Heart right ventricle (tissue), 16 donors: Measurements from ENCODE around the gene CCDC28B. TPM values are rescaled to one million over a fixed set of nuclear protein-coding genes. Genes with fewer than 3 reads are reported as not detected.

Experiments used
- ATAC-seq, 8 donors: fragments of 200-7000 bp; cut with Tn5 transposase; one replicate each; pipeline ENCODE4 v1.9.1; 2020; ENCODE audit warnings: mild to moderate bottlenecking in 8 of 8, moderate library complexity in 8 of 8, moderate number of reproducible peaks in 1 of 8
- DNase-seq, 2 donors: peaks; one replicate each; pipeline ENCODE4 v3.0.0-alpha.2; 2020
- H3K27ac ChIP-seq, 10 donors: fragments of 200-600 bp; sonication (generic) in 2 of 10; one replicate each; pipeline versions ENCODE4 v1.5.0 to v1.8.0; 2020 to 2022; ENCODE audit warnings: mild to moderate bottlenecking in 3 of 10
- H3K27me3 ChIP-seq, 7 donors: fragments of 200-600 bp; one replicate each; pipeline ENCODE4 v1.8.0; 2021 to 2022; ENCODE audit warnings: mild to moderate bottlenecking in 2 of 7
- H3K36me3 ChIP-seq, 9 donors: fragments of 200-600 bp; sonication (generic) in 1 of 9; one replicate each; pipeline versions ENCODE4 v1.5.0 to v1.8.0; 2020 to 2022; ENCODE audit warnings: mild to moderate bottlenecking in 2 of 9
- H3K4me1 ChIP-seq, 9 donors: fragments of 200-600 bp; sonication (generic) in 1 of 9; one replicate each; pipeline versions ENCODE4 v1.5.0 to v1.8.0; 2020 to 2022; ENCODE audit warnings: mild to moderate bottlenecking in 4 of 9
- H3K4me3 ChIP-seq, 10 donors: fragments of 200-600 bp; sonication (generic) in 2 of 10; one replicate each; pipeline versions ENCODE4 v1.5.0 to v1.8.0; 2020 to 2022; ENCODE audit warnings: mild to moderate bottlenecking in 7 of 10, moderate library complexity in 2 of 10
- H3K9me3 ChIP-seq, 11 donors: fragments of 200-600 bp in 10 of 11; sonication (generic) in 2 of 11; one replicate each; pipeline versions ENCODE4 v1.5.0 to v1.8.0; 2013 to 2022; ENCODE audit warnings: mild to moderate bottlenecking in 2 of 11, control low read depth in 1 of 11, moderate library complexity in 1 of 11
- CTCF ChIP-seq, 9 donors: fragments of 200-600 bp; sonication (generic) in 2 of 9; IDR thresholded peaks; one replicate each; pipeline versions ENCODE4 v1.5.0 to v1.8.0; 2021 to 2022; ENCODE audit warnings: antibody characterized with exemption in 9 of 9, mild to moderate bottlenecking in 5 of 9, moderate library complexity in 1 of 9
- WGBS, 2 donors: extraction: QIAGEN DNeasy Blood & Tissue Kit; methylation state at CpG; one replicate each; pipeline ENCODE4 v1.1.7; 2013; ENCODE audit warnings: inconsistent platforms in 1 of 2; 5-methylcytosine and 5-hydroxymethylcytosine counted together
- intact Hi-C, 10 donors: fragments of 100-400 bp; cut with DNase I; formaldehyde crosslinking; loops; one replicate each; pipeline versions ENCODE4 v1.11.1 to v1.14.2; 2022
- polyA plus RNA-seq, 2 donors: library from polyadenylated mRNA; stranded (reverse); fragments of 200-250 nt; gene quantifications; one replicate each; pipeline ENCODE4 v1.2.3, GENCODE V29; 2013
- total RNA-seq, 10 donors: library from RNA; stranded (reverse); fragmentation: NEBNext Ultra II Directional in 3 of 10; extraction: Animal tissue kit (Norgen Biotek cat#: 25700) in 3 of 10; gene quantifications; one replicate each; pipeline versions ENCODE4 v1.2.1 to v1.2.4, GENCODE V29; 2021 to 2023
- donor health status: Arrhythmogenic right ventricular cardiomyopathy.
- donor health status: ischemic (EF 13 %, LVEDD 7.1; RV severe dilation, severe dysfunction).
- donor health status: healthy with polysubstance abuse.
- donor health status: DM: no; HTN: yes; CAD: no.
- donor health status: DM: no; HTN: no; CAD: no.
- donor health status: ischemic (EF 25% LVEDD 6.9; RV normal size, moderate dysfunction).
- donor health status: ischemic (EF 25% LVEDD 5.7; RV mildly dilated, moderate dysfunction).
- donor health status: healthy.
- donor health status: DM: yes; HTN: yes; CAD: no.
- donor health status: Ischemic cardiomyopathy.
- donor health status: ischemic (EF 35%, LVEDD 5.7; RV mildly dilated, moderate dysfunction).
- donor health status: nonischemic (EF 11% LVEDD 7.7; RV severe dilation, severe dysfunction).
- donor health status: DM: yes; HTN: yes; CAD: no.
- donor health status: PGD.
- donor health status: ischemic (EF 29% LVEDD 5.4; RV normal size, mild dysfunction).
- donor health status: nonischemic (EF 23%, LVEDD 6.1; RV moderate dilation, normal function).

The CCDC28B gene
- total and polyA plus RNA-seq, 12 donors = 11.8 to 42.7 (median 17.7) TPM

DNA sequence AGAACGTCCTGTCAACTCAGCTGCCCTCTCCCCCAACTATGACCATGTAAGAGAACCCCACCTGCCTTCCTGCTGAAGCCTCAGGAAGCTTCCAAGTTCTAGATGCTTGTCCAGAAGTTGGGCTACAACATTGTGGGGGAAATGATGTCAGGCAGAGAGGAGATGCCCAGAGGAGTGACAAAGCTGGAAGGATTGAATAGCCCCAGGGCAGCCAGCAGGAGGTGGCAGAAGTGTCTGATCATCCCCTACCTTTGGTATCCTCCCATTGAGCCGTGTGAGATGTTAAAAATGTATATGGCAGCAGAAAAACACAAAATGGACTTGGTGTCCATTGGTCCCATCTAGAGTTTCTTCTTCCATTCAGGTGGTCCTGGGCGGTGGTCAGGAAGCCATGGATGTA is 28.4 kb downstream of the CCDC28B start:
- Histone ChIP-seq H3K27me3 (no peaks in the 10 kb centered on the region), H3K9me3 (no peaks in the 10 kb centered on the region), H3K36me3 (peaks cover 0 to 100% (median 62%) of the 10 kb centered on the region in 9 donors), H3K27ac (no peak overlapping the region), H3K4me1 (peaks cover 0 to 8% (median 5%) of the 10 kb centered on the region in 9 donors), H3K4me3 (no peak overlapping the region)
- TF ChIP-seq CTCF (IDR thresholded peaks at IDR 0.05) = no peak
- intact Hi-C loops = loop anchor here in 1 of 10 donors (10.0 kb wide), 1 partner anchor 96 kb away; no protein-coding TSS in a partner anchor
- ATAC-seq = no peak
- no peak for DNase-seq
- 82 to 84% methylated on average over 3 of the region's 3 CpGs for WGBS, 2 donors

- peaks cover 0 to 93% (median 46%) of the 10 kb centered on the region in 9 donors for H3K36me3 ChIP-seq
- peaks cover 0 to 17% (median 0%) of the 10 kb centered on the region in 9 donors for H3K4me1 ChIP-seq
- no peak for TF ChIP-seq CTCF (IDR thresholded peaks at IDR 0.05)
- no peak overlapping the region for H3K4me3 ChIP-seq
- WGBS, 2 donors = 78 to 81% methylated on average over 5 of the region's 5 CpGs
- H3K27me3 ChIP-seq = no peaks in the 10 kb centered on the region
- no peaks in the 10 kb centered on the region for H3K9me3 ChIP-seq
- H3K27ac ChIP-seq = no peak overlapping the region
- no peak for ATAC-seq
- intact Hi-C loops = no loop called here
- DNase-seq = no peak
Observed at GRCh38 chr1:32231843-32232432, 31.5 kb downstream of the CCDC28B start.

DNA sequence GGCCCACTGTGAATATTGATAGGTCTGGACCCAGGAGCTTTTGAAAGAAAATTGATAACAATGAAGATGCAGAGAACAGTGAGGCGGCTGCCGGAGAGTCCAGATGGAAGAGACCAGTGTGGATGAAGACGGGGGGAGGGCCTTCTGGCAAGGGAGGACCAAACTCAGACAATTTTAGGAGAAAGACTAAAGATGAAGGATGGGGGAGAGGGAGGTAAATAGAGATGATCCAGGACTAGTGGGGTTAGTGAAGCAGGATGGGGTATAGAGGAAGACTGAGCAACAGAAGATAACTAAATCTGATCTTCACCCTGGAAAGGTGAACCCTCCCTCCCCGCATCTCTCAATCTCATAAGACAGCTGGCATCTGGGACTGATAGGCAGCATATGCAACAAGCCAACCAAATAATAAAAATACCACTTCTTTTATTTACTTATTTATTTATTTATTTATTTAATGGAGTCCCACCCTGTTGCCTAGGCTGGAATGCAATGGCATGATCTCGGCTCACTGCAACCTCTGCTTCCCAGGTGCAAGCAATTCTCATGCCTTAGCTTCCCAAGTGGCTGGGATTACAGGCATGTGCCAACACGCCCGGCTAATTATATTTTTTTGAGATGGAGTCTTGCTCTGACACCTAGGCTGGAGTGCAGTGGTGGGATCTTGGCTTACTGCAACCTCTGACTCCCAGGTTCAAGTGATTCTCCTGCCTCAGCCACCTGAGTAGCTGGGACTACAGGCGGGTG is 32.3 kb downstream of the CCDC28B start:
- TF ChIP-seq CTCF (IDR thresholded peaks at IDR 0.05) = no peak
- Histone ChIP-seq H3K36me3 (peaks cover 0 to 93% (median 42%) of the 10 kb centered on the region in 9 donors), H3K27ac (no peak overlapping the region), H3K27me3 (no peaks in the 10 kb centered on the region), H3K4me3 (no peak overlapping the region), H3K4me1 (peaks cover 0 to 17% (median 0%) of the 10 kb centered on the region in 9 donors), H3K9me3 (no peaks in the 10 kb centered on the region)
- ATAC-seq = no peak
- intact Hi-C loops = no loop called here
- WGBS, 2 donors = 90 to 92% methylated on average over 8 of the region's 8 CpGs
- DNase-seq = no peak

- intact Hi-C loops = loop anchor here in 1 of 10 donors (5.0 kb wide), 1 partner anchor 93 kb away; no protein-coding TSS in a partner anchor
- DNase-seq = no peak
- peaks cover 0 to 19% (median 2%) of the 10 kb centered on the region in 9 donors for H3K4me1 ChIP-seq
- H3K4me3 ChIP-seq = no peak overlapping the region
- TF ChIP-seq CTCF (IDR thresholded peaks at IDR 0.05) = no peak
- H3K27me3 ChIP-seq = no peaks in the 10 kb centered on the region
- 80 to 88% methylated on average over 7 of the region's 7 CpGs for WGBS, 2 donors
- H3K27ac ChIP-seq = no peak overlapping the region
- ATAC-seq = peak in 1 of 8 donors; percentile 14
- peaks cover 0 to 77% (median 24%) of the 10 kb centered on the region in 9 donors for H3K36me3 ChIP-seq
- no peaks in the 10 kb centered on the region for H3K9me3 ChIP-seq
Observed at GRCh38 chr1:32234792-32235191, 34.4 kb downstream of the CCDC28B start.
